Ishikawa (cell line): ENCODE measurements around the gene MYLK.

Experiments
- CEBPB ChIP-seq: IDR thresholded peaks from 2 replicates; pipeline ENCODE4 v1.6.1; 2012
- CREB1 ChIP-seq: IDR thresholded peaks from 2 replicates; pipeline ENCODE4 v1.6.1; 2012; ENCODE audit warnings: low read depth
- FOXM1 ChIP-seq: IDR thresholded peaks from 2 replicates; pipeline ENCODE4 v1.6.1; 2012; ENCODE audit warnings: low read depth, borderline replicate concordance
- MAX ChIP-seq: IDR thresholded peaks from 2 replicates; pipeline ENCODE4 v1.6.1; 2012
- RAD21 ChIP-seq: IDR thresholded peaks from 2 replicates; pipeline ENCODE4 v1.6.1; 2012; ENCODE audit warnings: low read depth
- REST ChIP-seq: IDR thresholded peaks from 2 replicates; pipeline ENCODE4 v1.6.1; 2012; ENCODE audit warnings: low read depth, mild to moderate bottlenecking
- TAF1 ChIP-seq: IDR thresholded peaks from 2 replicates; pipeline ENCODE4 v1.6.1; 2012; ENCODE audit warnings: low read depth, mild to moderate bottlenecking
- TCF12 ChIP-seq: IDR thresholded peaks from 2 replicates; pipeline ENCODE4 v1.6.1; 2012; ENCODE audit warnings: low read depth

DNA sequence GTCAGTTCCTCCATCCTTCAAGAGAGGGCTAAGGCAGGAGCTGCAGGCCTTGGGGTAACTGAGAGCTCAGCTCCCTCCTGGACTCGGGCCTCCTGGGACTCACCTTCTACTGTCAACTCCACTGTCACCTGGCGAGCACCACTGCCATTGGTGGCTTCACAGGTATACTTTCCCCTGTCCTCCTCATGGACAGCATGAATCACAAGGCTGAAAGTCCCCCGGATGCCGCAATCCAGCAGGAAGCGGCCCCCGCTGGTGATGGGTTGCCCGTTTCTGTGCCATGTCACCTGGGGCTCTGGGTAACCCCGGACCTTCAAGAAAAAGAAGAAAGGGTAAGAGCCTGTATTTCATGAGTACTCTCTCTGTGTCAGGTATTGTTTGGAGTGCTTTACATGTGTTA is 131.9 kb downstream of the MYLK start:
- TF ChIP-seq TAF1 (no peak), CREB1 (no peak), CEBPB (no peak), REST (no peak), MAX (no peak), RAD21 (no peak), TCF12 (no peak), FOXM1 (no peak)
